ENCODE results near the gene HFE. TPM values are rescaled to one million over a fixed set of nuclear protein-coding genes. Genes with fewer than 3 reads are reported as not detected.
"Not testable (repeated sequence)": the region's sequence is repeated elsewhere in the genome, so short reads cannot be mapped to it uniquely, and the experiment has no call there.

The HFE gene
- total RNA-seq, 1 donor from 2014 or later, result 4.9 TPM

GRCh38 chr6:26113570-26113969, 26.3 kb downstream of the HFE start:
- no peak for DNase-seq

DNA sequence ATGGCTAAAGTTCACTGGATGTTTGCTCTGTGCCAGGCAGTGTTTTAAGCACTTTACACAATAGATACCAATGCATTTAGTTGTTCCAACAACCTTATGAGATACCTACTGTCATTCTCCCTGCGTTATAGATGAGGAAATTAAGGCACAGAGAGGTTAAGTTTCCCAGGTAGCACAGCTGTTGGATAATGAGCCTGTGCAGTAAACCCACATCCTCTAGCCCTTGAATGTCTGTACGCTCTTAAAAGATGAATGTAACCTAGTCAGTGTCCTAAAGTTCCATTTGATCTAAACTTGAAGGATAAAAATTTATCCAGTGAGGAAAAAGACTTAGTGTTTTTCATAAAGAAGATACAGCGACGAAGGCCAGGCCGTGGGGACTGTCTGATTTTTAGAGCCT, 28.0 kb downstream of the HFE start:
- DNase-seq, result no peak

DNA sequence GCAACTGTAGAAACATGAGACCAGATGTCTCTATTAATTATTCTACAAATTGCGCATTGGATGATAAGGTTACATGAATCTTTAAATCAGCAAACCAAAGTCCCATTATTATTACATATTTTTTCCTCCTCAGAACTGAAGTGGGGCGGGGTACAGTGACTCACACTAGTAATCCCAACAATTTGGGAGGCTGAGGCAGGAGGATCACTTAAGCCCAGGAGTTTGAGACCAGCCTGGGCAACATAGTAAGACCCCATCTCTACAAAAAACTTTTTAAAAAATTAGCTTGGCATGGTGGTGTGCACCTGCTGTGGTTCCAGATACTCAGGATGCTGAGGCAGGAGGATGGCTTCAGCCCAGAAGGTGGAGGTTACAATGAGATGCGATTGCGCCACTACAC, 29.0 kb downstream of the HFE start:
- DNase-seq, result no peak

DNA sequence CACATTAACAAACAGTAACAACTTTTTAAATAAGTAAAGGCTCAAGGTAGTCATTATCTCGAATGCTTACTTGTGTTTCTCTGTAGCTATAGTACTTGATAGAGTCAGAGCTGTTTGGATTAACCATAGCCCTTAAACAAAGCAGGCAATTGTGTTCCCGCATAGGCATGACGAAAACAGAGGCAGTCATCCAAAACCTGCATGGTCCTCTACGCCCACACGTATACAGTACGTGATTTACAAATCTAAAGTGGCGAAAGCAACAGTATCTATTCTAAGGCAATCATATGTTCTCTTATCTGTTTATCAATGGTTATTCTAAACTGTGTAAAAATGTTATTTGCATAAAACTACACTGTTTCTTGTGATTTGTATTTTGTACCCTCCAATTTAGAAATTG, 31.8 kb downstream of the HFE start:
- DNase-seq, result peak; percentile 71

- DNase-seq, result not testable (repeated sequence)
Measured at GRCh38 chr6:26120115-26120514, 32.9 kb downstream of the HFE start.

- no peak for DNase-seq
Measured at GRCh38 chr6:26120807-26121140, 33.5 kb downstream of the HFE start.

GRCh38 chr6:26121141-26122004, 34.1 kb downstream of the HFE start:
- DNase-seq, result no peak

DNA sequence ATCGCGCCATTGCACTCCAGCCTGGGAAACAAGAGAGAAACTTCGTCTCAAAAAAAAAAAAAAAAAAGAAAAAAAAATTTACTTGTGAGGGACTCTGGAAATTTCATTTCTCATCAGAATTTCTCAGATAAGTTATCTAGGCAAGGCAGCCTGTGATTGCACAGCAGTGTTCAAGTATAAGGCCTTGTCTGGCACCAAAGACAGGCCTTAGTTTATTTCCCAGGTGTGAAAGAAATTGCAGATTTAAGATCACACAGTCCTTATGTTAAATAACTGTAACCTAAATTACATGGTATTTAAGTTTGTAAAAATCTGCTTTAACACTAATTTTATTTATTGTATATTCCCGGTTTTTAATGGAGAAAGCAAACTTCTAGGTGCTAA, 34.8 kb downstream of the HFE start:
- no peak for DNase-seq

- no peak for DNase-seq
Measured at GRCh38 chr6:26122402-26122792, 35.2 kb downstream of the HFE start.

- peak; percentile 99 for DNase-seq
Measured at GRCh38 chr6:26122793-26123674, 35.8 kb downstream of the HFE start.

GRCh38 chr6:26123675-26123946, 36.4 kb downstream of the HFE start:
- no peak for DNase-seq

- DNase-seq, result peak; percentile 99
Measured at GRCh38 chr6:26123947-26124780, 36.9 kb downstream of the HFE start.

GRCh38 chr6:26124781-26125685, 37.8 kb downstream of the HFE start:
- DNase-seq, result peak; percentile 61

GRCh38 chr6:26126394-26127235, 39.4 kb downstream of the HFE start:
- peak; percentile 22 for DNase-seq

- DNase-seq, result no peak
Measured at GRCh38 chr6:26128013-26128771, 41.0 kb downstream of the HFE start.

- no peak for DNase-seq
Measured at GRCh38 chr6:26129656-26130055, 42.4 kb downstream of the HFE start.

DNA sequence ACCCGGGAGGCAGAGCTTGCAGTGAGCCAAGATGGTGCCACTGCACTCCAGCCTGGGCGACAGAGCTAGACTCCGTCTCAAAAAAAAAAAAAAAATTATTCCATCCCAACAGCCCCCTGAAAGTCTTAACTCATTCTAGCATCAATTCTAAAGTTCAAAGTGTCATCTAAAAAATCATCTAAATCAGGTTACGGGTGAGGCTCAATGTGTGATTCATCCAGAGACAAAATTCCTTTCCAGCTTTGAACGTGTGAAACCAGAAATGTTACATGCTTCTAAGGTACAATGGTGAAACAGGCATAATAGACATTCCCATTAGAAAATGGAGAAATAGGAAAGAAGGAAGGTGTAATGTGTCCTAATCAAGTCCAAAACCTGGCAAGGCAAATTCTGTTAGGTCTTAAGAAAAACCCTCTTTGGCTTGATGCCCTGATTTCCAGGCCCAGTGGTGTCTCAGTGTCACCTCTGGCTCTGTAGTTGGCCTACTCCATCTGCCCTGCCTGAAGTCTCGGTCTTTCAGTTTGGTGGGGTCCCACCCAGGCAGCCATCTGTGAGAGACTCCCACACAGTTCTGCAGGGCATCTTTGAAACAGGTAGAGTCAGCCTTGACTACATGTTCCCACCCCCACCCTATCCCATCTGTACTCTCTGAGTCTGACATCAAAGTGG, 43.5 kb downstream of the HFE start:
- no peak for DNase-seq

DNA sequence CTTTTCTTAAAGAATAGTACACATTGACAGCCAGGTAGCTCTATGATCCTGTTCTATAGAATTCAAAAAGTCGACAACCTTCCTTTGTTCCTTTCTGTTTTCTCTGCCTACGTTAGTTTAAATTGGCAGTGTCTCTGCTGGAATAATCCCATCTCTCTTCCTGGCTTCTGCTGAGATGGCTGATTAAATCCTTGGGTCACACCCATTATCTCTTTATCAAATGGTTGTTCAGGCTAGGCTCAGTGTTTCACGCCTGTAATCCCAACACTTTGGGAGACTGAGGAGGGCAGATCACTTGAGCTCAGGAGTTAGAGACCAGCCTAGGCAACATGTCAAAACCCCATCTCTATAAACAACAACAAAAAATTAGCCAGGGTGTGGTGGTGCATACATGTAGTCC, 44.4 kb downstream of the HFE start:
- no peak for DNase-seq

DNA sequence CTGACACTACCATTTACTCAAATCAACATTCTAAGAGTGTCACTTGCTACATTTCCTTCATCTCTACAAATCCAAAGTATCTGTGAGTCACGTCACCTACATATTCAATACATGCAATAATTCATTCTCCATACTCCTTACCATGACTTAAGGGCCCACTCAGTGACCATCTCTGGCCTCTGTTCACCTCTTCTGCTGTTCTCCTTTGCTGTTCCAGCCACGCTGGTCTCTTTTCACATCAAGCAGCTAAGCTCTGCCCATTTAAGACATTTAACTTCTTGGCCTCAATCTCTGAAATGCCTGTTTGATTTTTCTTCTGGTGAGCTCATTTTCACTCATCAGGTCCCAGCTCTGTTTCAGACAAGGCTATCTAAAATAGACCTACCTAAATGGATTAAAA, 46.5 kb downstream of the HFE start:
- no peak for DNase-seq

All from tongue (tissue), 2 donors.